K562 (cell line): ENCODE results near the gene WDR31. TPM values are rescaled to one million over a fixed set of nuclear protein-coding genes. Genes with fewer than 3 reads are reported as not detected.

ENCODE experiments used
- CBFA2T3 ChIP-seq: fragments of 450-650 bp; IDR thresholded peaks from 2 replicates; pipeline ENCODE4 v1.6.1; 2017
- CTBP1 ChIP-seq: fragments of 450-650 bp; IDR thresholded peaks from 2 replicates; pipeline ENCODE4 v1.6.1; 2016; ENCODE audit warnings: borderline replicate concordance
- ELF1 ChIP-seq: fragments of 200-800 bp; sonication (Bioruptor generic); IDR thresholded peaks from 2 replicates; pipeline ENCODE4 v1.6.1; 2016; ENCODE audit warnings: missing genetic modification characterization, missing compliant biosample characterization
- EP400 ChIP-seq: fragments of 450-650 bp; IDR thresholded peaks from 2 replicates; pipeline ENCODE4 v1.6.1; 2017; ENCODE audit warnings: antibody characterized with exemption, mild to moderate bottlenecking, moderate library complexity
- MBD2 ChIP-seq: sonication (generic); IDR thresholded peaks from 2 replicates; pipeline ENCODE4 v1.6.1; 2016; ENCODE audit warnings: low read depth, borderline replicate concordance
- MIER1 ChIP-seq: fragments of 450-650 bp; IDR thresholded peaks from 2 replicates; pipeline ENCODE4 v1.6.1; 2016; ENCODE audit warnings: antibody characterized with exemption, mild to moderate bottlenecking, low read depth
- NR3C1 ChIP-seq: sonication (generic); formaldehyde crosslinking; IDR thresholded peaks from 2 replicates; pipeline ENCODE4 v1.8.1; 2022; ENCODE audit warnings: missing genetic modification reagents
- PHF21A ChIP-seq: fragments of 450-650 bp; IDR thresholded peaks from 2 replicates; pipeline ENCODE4 v1.6.1; 2017; ENCODE audit warnings: low read depth, borderline replicate concordance
- PKNOX1 ChIP-seq: fragments of 450-650 bp; IDR thresholded peaks from 2 replicates; pipeline ENCODE4 v1.6.1; 2016
- RREB1 ChIP-seq: fragments of 250-450 bp; sonication (Bioruptor Pico); IDR thresholded peaks from 2 replicates; pipeline ENCODE4 v1.4.0; 2020
- SPI1 ChIP-seq: IDR thresholded peaks from 2 replicates; pipeline ENCODE4 v1.6.1; 2011; ENCODE audit warnings: low read depth, low read length, control low read depth, borderline replicate concordance
- STAT5A ChIP-seq: IDR thresholded peaks from 2 replicates; pipeline ENCODE4 v1.6.1; 2012; ENCODE audit warnings: low read length, inconsistent platforms, borderline replicate concordance
- ZSCAN32 ChIP-seq: fragments of 450-650 bp; formaldehyde crosslinking; IDR thresholded peaks from 2 replicates; pipeline ENCODE4 v1.4.0; 2020; ENCODE audit warnings: mild to moderate bottlenecking, moderate library complexity
- polyA plus RNA-seq, 8 experiments: library from polyadenylated mRNA; depleted of rRNA in 4 of 8; stranded (reverse) in 5 of 8; unstranded in 3 of 8; fragments of >200 nt; fragmentation: Nextera tagmentation in 2 of 8; fragmentation: Illumina TruSeq in 1 of 8; extraction: Ambion mirVana in 2 of 8; extraction: Trizol in 1 of 8; gene quantifications; 2 replicates each; pipeline versions ENCODE4 v1.2.1 to v1.2.3, GENCODE V29; 2011 to 2014; ENCODE audit warnings: inconsistent platforms in 1 of 8, missing spikeins in 1 of 8
- total RNA-seq, 7 experiments: library from RNA; depleted of rRNA in 6 of 7; stranded (reverse); fragments of >200 nt in 6 of 7; fragmentation: Illumina TruSeq in 2 of 7; extraction: Trizol in 2 of 7; gene quantifications; 2 replicates each; pipeline versions ENCODE4 v1.2.1 to v1.2.3, GENCODE V29; 2011 to 2021; ENCODE audit warnings: low replicate concordance in 1 of 7
- TF ChIP-seq, protein P1 (sequence below): fragments of 250-450 bp; sonication (Bioruptor Pico); IDR thresholded peaks from 2 replicates; pipeline ENCODE4 v1.5.0; 2021; ENCODE audit warnings: mild to moderate bottlenecking, borderline replicate concordance
- TF ChIP-seq, protein P2 (sequence below): IDR thresholded peaks from 2 replicates; pipeline ENCODE4 v1.6.1; 2011; ENCODE audit warnings: borderline replicate concordance, low read depth, mild to moderate bottlenecking, moderate library complexity, low read length; ENCODE audit not compliant: insufficient read depth, poor library complexity, severe bottlenecking

WDR31 gene
- total and polyA plus RNA-seq, 9 of the 15 experiments (the other 6 are each of a cell fraction or from before 2014, with no cell fraction given): 0.35 to 1.8 (median 0.95) TPM

GRCh38 chr9:113340011-113340699 is at the start of gene WDR31 (continued):
- peak; percentile 82 for TF ChIP-seq MBD2
- no peak for TF ChIP-seq ZSCAN32 (CRISPR knock-in tag)
- TF ChIP-seq SPI1: 0 out of 2 replicates have a peak, but pooled peaks have one; percentile 42
- 0 out of 2 replicates have a peak, but pooled peaks have one; percentile 60 for TF ChIP-seq PHF21A
- peak; percentile 63; the same call in 1 of the 2 replicates for TF ChIP-seq MIER1
- TF ChIP-seq, protein P1, sequence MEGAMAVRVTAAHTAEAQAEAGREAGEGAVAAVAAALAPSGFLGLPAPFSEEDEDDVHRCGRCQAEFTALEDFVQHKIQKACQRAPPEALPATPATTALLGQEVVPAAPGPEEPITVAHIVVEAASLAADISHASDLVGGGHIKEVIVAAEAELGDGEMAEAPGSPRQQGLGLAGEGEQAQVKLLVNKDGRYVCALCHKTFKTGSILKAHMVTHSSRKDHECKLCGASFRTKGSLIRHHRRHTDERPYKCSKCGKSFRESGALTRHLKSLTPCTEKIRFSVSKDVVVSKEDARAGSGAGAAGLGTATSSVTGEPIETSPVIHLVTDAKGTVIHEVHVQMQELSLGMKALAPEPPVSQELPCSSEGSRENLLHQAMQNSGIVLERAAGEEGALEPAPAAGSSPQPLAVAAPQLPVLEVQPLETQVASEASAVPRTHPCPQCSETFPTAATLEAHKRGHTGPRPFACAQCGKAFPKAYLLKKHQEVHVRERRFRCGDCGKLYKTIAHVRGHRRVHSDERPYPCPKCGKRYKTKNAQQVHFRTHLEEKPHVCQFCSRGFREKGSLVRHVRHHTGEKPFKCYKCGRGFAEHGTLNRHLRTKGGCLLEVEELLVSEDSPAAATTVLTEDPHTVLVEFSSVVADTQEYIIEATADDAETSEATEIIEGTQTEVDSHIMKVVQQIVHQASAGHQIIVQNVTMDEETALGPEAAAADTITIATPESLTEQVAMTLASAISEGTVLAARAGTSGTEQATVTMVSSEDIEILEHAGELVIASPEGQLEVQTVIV (CRISPR knock-in tag): no peak
- no peak for TF ChIP-seq NR3C1 (CRISPR knock-in tag)
- TF ChIP-seq, protein P2, sequence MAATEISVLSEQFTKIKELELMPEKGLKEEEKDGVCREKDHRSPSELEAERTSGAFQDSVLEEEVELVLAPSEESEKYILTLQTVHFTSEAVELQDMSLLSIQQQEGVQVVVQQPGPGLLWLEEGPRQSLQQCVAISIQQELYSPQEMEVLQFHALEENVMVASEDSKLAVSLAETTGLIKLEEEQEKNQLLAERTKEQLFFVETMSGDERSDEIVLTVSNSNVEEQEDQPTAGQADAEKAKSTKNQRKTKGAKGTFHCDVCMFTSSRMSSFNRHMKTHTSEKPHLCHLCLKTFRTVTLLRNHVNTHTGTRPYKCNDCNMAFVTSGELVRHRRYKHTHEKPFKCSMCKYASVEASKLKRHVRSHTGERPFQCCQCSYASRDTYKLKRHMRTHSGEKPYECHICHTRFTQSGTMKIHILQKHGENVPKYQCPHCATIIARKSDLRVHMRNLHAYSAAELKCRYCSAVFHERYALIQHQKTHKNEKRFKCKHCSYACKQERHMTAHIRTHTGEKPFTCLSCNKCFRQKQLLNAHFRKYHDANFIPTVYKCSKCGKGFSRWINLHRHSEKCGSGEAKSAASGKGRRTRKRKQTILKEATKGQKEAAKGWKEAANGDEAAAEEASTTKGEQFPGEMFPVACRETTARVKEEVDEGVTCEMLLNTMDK: no peak
- peak; percentile 77 for TF ChIP-seq EP400
- peak; percentile 86 for TF ChIP-seq CTBP1
- TF ChIP-seq PKNOX1: no peak
- TF ChIP-seq CBFA2T3: no peak
- TF ChIP-seq STAT5A: peak; percentile 13; the same call in 1 of the 2 replicates
- TF ChIP-seq ELF1: no peak
- TF ChIP-seq RREB1: peak; percentile 82; the same call in 1 of the 2 replicates
